Gastrocnemius medialis (tissue), 4 donors: ENCODE measurements around the gene CMIP. TPM values are rescaled to one million over a fixed set of nuclear protein-coding genes. Genes with fewer than 3 reads are reported as not detected.

Experiments used
- ATAC-seq, 2 donors: fragments of 150-250 bp; one replicate each; pipeline ENCODE4 v1.9.1; 2016
- DNase-seq, 2 donors: peaks; one replicate each; pipeline ENCODE4 v3.0.0-alpha.2; 2019
- H3K27ac ChIP-seq, 4 donors: fragments of 200-600 bp; sonication (generic); 1 replicate in 1 of 4; 2 replicates in 3 of 4; pipeline ENCODE4 v1.5.1; 2016 to 2018; ENCODE audit warnings: mild to moderate bottlenecking in 2 of 4, moderate library complexity in 1 of 4
- H3K27me3 ChIP-seq, 3 donors: fragments of 200-600 bp; sonication (generic) in 2 of 3; 1 replicate in 1 of 3; 2 replicates in 2 of 3; pipeline versions ENCODE4 v1.5.1 to v1.6.0; 2016 to 2019; ENCODE audit warnings: mild to moderate bottlenecking in 1 of 3, moderate library complexity in 1 of 3
- H3K36me3 ChIP-seq, 2 donors: fragments of 200-600 bp; sonication (generic) in 1 of 2; one replicate each; pipeline ENCODE4 v1.5.1; 2017 to 2018
- H3K4me1 ChIP-seq, 2 donors: fragments of 200-600 bp; sonication (generic) in 1 of 2; one replicate each; pipeline ENCODE4 v1.5.1; 2016 to 2017; ENCODE audit warnings: mild to moderate bottlenecking in 2 of 2
- H3K4me3 ChIP-seq, 4 donors: fragments of 200-600 bp; sonication (generic) in 3 of 4; 1 replicate in 1 of 4; 2 replicates in 3 of 4; pipeline ENCODE4 v1.5.1; 2016 to 2019; ENCODE audit warnings: mild to moderate bottlenecking in 2 of 4
- H3K9me3 ChIP-seq, 3 donors: fragments of 200-600 bp; sonication (generic) in 2 of 3; 1 replicate in 1 of 3; 2 replicates in 2 of 3; pipeline ENCODE4 v1.5.1; 2016 to 2019
- POLR2A ChIP-seq, 2 donors: fragments of 450-650 bp; IDR thresholded peaks; one replicate each; pipeline ENCODE4 v1.6.1; 2017; ENCODE audit warnings: antibody characterized with exemption in 2 of 2, mild to moderate bottlenecking in 2 of 2, moderate library complexity in 2 of 2
- in situ Hi-C, 4 donors: fragments of 200-750 bp; cut with MboI; loops; one replicate each; pipeline versions ENCODE4 v1.15.0 to v1.8.0; 2017; ENCODE audit warnings: low sequenced_read_pairs in 4 of 4
- intact Hi-C: fragments of 100-400 bp; cut with DNase I; formaldehyde crosslinking; loops from one replicate; pipeline ENCODE4 v1.15.1; 2023; ENCODE audit warnings: low total_unique reads
- total RNA-seq, 4 donors: library from RNA; depleted of rRNA; stranded (reverse); fragments of >200 nt; gene quantifications; one replicate each; pipeline versions ENCODE4 v1.1.0 to v1.2.3, GENCODE V29; 2016
- TF ChIP-seq, protein P1 (sequence below), 5 experiments: fragments of 450-650 bp in 3 of 5; fragments of 200-600 bp in 2 of 5; sonication (generic) in 2 of 5; IDR thresholded peaks in 4 of 5; conservative IDR thresholded peaks in 1 of 5; 1 replicate in 4 of 5; 2 replicates in 1 of 5; pipeline ENCODE4 v1.5.1; 2016 to 2019; ENCODE audit warnings: antibody characterized with exemption in 5 of 5, mild to moderate bottlenecking in 3 of 5, moderate library complexity in 3 of 5

Gene CMIP
- total RNA-seq, 4 donors from 2014 or later, result 0.90 to 5.1 (median 2.7) TPM

DNA sequence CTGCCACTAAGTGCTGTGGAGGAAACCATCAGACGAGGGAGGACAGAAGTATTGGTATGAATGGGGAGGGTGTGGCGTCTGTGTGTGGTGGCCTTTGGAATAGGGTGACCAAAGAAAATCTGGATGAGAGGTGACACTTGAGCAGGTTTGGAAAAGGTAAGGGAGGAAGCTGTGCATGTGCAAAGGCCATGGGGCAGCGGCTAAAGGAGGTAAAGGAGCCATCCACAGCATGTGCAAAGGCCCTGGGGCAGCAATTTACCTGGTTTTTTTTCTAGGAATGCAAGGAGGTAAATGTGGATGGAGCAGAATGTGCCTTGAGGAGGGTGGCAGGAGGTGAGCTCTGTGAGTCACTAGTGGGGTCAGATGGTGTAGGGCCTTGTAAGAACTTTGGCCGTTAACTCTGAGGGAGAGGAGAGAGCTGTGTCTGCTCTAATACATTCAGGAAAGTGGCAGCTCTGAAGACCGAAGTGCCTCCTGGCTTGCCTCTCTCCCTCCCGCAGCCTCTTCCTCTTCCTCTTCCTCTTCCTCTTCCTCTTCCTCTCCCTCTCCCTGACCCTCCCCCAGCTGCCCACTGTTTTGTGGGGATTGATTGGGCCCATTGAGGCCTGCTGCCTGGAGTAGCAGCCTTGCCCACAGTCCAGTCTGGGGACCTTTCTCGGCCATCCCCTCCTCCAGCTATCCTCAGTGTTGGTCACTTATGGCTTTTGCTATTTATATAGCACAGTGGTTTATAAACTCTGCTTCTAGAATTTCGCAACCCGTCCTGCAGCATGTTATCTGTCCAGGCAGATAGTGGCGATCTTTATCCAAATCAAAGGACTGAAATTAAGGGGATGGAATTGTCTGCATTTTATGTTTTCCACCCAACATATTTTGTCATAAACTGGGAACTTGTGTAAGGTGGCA is 38.7 kb downstream of the CMIP start:
- Histone ChIP-seq H3K27me3 (no peaks in the 10 kb centered on the region), H3K4me3 (no peak overlapping the region), H3K9me3 (no peaks in the 10 kb centered on the region), H3K36me3 (no peaks in the 10 kb centered on the region), H3K4me1 (no peaks in the 10 kb centered on the region), H3K27ac (no peak overlapping the region)
- ATAC-seq, result no peak
- TF ChIP-seq POLR2A (IDR thresholded peaks at IDR 0.05), result no peak
- TF ChIP-seq, protein P1, sequence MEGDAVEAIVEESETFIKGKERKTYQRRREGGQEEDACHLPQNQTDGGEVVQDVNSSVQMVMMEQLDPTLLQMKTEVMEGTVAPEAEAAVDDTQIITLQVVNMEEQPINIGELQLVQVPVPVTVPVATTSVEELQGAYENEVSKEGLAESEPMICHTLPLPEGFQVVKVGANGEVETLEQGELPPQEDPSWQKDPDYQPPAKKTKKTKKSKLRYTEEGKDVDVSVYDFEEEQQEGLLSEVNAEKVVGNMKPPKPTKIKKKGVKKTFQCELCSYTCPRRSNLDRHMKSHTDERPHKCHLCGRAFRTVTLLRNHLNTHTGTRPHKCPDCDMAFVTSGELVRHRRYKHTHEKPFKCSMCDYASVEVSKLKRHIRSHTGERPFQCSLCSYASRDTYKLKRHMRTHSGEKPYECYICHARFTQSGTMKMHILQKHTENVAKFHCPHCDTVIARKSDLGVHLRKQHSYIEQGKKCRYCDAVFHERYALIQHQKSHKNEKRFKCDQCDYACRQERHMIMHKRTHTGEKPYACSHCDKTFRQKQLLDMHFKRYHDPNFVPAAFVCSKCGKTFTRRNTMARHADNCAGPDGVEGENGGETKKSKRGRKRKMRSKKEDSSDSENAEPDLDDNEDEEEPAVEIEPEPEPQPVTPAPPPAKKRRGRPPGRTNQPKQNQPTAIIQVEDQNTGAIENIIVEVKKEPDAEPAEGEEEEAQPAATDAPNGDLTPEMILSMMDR (IDR thresholded peaks at IDR 0.05 in 4 of 5, conservative IDR thresholded peaks at IDR 0.05 in 1 of 5), result no peak
- no peak for DNase-seq
- intact Hi-C loops, result no loop called here
- in situ Hi-C loops, result no loop called here

DNA sequence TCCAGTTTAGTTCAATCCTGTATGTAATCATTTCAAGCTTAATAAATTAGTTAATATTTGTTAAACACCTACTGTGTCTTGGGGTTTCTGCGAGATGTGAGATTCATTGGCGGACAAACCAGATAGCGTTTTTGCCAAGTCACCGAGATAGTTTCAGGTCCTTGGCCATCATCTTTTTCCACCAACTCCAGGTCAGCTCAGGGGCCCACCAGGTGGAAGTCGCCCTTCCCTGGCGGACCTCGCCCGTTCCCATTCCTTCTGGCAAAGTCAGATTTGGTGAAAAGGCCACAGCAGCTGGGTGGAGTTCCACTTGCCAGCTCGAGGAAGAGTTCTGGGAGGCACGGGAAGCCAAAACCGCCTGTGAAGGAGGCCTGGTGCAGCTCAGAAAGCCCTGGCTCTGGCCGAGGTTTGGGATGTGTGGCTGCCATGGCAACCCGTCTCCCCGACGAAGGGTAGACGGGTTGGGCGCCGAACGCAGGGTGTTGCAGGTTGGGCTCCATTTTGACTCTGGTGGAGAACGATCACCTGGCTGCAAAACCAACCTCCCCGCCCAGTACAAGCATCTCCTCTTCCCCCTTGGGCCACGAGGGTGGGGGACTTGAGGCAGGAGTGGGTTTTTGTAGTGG is 39.5 kb downstream of the CMIP start:
- Histone ChIP-seq H3K27me3 (no peaks in the 10 kb centered on the region), H3K9me3 (no peaks in the 10 kb centered on the region), H3K4me1 (no peaks in the 10 kb centered on the region), H3K27ac (no peak overlapping the region), H3K36me3 (no peaks in the 10 kb centered on the region), H3K4me3 (no peak overlapping the region)
- ATAC-seq, result no peak
- TF ChIP-seq, protein P1 (IDR thresholded peaks at IDR 0.05 in 4 of 5, conservative IDR thresholded peaks at IDR 0.05 in 1 of 5), result no peak
- no peak for TF ChIP-seq POLR2A (IDR thresholded peaks at IDR 0.05)
- intact Hi-C loops, result no loop called here
- in situ Hi-C loops, result no loop called here
- no peak for DNase-seq

DNA sequence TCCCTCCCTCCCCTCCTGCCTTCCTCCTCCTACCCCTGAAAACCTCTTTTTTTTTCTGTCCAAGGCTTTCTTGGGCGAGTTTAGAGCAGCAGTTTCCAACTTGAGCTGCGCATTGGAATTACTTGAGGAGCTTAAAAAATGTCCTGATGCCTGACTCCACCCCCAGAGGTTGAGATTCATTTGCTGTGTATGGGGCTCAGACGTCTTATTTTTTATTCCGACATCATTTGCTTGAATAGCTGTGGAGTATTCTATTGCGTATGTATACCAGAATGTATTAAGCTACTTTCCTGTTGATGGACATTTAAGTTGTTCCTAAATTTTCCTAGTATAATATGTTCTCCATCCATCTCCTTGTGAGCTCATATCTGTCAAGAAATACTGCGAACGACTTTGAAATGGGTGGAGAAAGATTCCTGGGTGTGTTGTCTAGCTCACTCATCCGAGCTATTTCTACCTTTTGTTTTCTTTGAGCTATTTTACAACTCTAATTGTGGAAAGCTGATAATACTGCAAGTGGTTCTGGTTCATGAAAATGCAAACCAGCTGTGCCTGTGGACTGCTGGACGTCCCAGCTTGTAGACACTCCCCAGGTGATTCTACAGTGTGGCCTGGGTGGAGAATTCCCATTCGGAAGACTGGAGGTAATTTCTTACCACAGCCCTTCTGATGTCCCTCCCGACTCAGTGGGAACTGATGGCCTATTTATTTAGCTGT is 40.5 kb downstream of the CMIP start:
- DNase-seq, result no peak
- Histone ChIP-seq H3K4me3 (no peak overlapping the region), H3K27ac (no peak overlapping the region), H3K4me1 (no peaks in the 10 kb centered on the region), H3K9me3 (no peaks in the 10 kb centered on the region), H3K27me3 (no peaks in the 10 kb centered on the region), H3K36me3 (no peaks in the 10 kb centered on the region)
- in situ Hi-C loops (no loop called here), intact Hi-C loops (no loop called here)
- no peak for ATAC-seq
- no peak for TF ChIP-seq POLR2A (IDR thresholded peaks at IDR 0.05)
- TF ChIP-seq, protein P1 (IDR thresholded peaks at IDR 0.05 in 4 of 5, conservative IDR thresholded peaks at IDR 0.05 in 1 of 5), result no peak

DNA sequence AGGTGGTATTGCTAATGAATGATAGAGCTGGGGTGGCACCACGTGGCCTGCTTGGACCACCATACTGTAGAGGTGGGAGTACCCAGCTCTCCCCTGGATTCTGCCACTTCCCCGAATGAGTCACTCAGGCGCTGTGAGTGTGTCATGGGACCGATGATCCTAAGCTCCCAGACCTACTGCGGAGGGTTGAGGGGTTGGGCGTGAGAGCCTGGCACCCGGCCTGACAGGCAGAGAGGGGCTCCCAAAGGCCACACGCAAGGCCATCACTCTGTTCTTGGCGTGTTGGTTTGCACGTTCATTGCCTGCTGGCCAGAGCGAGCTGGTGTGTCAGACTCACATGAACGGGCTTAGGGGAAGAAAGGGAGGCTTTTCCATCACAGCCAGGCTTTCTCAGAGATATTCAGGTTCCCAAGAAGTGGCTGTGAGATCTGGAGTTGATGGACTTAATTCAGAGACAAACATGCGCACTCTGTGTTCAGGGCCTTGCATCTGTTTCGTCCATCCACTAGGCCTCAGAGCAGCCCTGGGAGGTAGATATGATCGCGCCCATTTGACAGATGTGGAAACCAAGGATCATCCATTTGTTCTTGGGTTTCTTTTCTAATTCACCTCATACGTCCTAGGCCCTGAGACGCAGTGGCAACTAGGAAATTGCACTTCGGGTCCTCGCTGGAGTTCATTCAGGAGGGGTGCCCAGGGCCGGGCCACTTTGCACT is 41.4 kb downstream of the CMIP start:
- no peak for ATAC-seq
- Histone ChIP-seq H3K4me3 (no peak overlapping the region), H3K27me3 (no peaks in the 10 kb centered on the region), H3K27ac (no peak overlapping the region), H3K4me1 (no peaks in the 10 kb centered on the region), H3K9me3 (no peaks in the 10 kb centered on the region), H3K36me3 (no peaks in the 10 kb centered on the region)
- DNase-seq, result no peak
- TF ChIP-seq POLR2A (IDR thresholded peaks at IDR 0.05), result no peak
- TF ChIP-seq, protein P1 (IDR thresholded peaks at IDR 0.05 in 4 of 5, conservative IDR thresholded peaks at IDR 0.05 in 1 of 5), result no peak
- in situ Hi-C loops, result no loop called here
- intact Hi-C loops, result no loop called here
